ENCODE results near the gene ZDHHC17.

ZDHHC17 gene

DNA sequence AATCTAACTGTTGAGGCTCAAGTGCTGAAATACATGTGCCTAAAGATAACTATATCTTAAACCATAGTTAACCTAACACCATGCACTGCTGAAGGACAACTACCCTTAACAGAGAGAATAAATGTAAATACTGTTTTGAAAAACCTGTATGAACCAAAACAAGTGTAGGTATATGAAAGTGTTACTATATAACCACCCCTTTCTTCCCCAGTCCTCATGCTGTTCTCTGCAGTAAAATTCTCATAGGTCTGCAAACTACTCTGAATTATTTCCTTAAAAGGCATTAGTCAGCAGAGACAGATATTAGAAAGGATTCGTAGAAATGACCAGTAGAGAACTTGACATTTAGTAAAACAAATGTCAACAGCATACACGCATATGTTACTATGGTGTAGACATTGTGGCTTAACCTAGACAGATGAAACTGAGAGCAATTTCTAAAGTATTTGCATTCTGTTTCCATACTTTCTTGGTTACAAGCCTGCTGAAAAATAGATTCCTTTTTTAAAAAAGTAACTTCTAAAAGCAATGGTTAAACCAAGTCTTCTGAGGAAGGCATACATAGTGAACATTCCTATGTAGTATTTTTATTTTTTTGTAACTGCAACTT is 101.0 kb downstream of the ZDHHC17 start:
- TF ChIP-seq EP300 (IDR thresholded peaks at IDR 0.05; ENCODE audit: borderline replicate concordance): no peak
- TF ChIP-seq NFIC (IDR thresholded peaks at IDR 0.05): no peak
- TF ChIP-seq EGR1 (IDR thresholded peaks at IDR 0.05): no peak
- TF ChIP-seq TCF12 (IDR thresholded peaks at IDR 0.05; ENCODE audit: low read depth): no peak
- TF ChIP-seq, protein P1, sequence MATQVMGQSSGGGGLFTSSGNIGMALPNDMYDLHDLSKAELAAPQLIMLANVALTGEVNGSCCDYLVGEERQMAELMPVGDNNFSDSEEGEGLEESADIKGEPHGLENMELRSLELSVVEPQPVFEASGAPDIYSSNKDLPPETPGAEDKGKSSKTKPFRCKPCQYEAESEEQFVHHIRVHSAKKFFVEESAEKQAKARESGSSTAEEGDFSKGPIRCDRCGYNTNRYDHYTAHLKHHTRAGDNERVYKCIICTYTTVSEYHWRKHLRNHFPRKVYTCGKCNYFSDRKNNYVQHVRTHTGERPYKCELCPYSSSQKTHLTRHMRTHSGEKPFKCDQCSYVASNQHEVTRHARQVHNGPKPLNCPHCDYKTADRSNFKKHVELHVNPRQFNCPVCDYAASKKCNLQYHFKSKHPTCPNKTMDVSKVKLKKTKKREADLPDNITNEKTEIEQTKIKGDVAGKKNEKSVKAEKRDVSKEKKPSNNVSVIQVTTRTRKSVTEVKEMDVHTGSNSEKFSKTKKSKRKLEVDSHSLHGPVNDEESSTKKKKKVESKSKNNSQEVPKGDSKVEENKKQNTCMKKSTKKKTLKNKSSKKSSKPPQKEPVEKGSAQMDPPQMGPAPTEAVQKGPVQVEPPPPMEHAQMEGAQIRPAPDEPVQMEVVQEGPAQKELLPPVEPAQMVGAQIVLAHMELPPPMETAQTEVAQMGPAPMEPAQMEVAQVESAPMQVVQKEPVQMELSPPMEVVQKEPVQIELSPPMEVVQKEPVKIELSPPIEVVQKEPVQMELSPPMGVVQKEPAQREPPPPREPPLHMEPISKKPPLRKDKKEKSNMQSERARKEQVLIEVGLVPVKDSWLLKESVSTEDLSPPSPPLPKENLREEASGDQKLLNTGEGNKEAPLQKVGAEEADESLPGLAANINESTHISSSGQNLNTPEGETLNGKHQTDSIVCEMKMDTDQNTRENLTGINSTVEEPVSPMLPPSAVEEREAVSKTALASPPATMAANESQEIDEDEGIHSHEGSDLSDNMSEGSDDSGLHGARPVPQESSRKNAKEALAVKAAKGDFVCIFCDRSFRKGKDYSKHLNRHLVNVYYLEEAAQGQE (IDR thresholded peaks at IDR 0.05; ENCODE audit: low read depth): no peak
- TF ChIP-seq, protein P2, sequence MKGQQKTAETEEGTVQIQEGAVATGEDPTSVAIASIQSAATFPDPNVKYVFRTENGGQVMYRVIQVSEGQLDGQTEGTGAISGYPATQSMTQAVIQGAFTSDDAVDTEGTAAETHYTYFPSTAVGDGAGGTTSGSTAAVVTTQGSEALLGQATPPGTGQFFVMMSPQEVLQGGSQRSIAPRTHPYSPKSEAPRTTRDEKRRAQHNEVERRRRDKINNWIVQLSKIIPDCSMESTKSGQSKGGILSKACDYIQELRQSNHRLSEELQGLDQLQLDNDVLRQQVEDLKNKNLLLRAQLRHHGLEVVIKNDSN (IDR thresholded peaks at IDR 0.05): no peak
- TF ChIP-seq TEAD4 (IDR thresholded peaks at IDR 0.05): no peak
- TF ChIP-seq FOXM1 (IDR thresholded peaks at IDR 0.05; ENCODE audit: borderline replicate concordance, low read depth): no peak
- no peak for TF ChIP-seq YY1 (IDR thresholded peaks at IDR 0.05; ENCODE audit: low read depth)
- no peak for TF ChIP-seq CEBPB (IDR thresholded peaks at IDR 0.05)
- no peak for TF ChIP-seq RAD21 (IDR thresholded peaks at IDR 0.05; ENCODE audit: low read depth)
- no peak for TF ChIP-seq TAF1 (IDR thresholded peaks at IDR 0.05; ENCODE audit: low read depth)
- TF ChIP-seq, protein P3, sequence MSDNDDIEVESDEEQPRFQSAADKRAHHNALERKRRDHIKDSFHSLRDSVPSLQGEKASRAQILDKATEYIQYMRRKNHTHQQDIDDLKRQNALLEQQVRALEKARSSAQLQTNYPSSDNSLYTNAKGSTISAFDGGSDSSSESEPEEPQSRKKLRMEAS (IDR thresholded peaks at IDR 0.05): no peak

DNA sequence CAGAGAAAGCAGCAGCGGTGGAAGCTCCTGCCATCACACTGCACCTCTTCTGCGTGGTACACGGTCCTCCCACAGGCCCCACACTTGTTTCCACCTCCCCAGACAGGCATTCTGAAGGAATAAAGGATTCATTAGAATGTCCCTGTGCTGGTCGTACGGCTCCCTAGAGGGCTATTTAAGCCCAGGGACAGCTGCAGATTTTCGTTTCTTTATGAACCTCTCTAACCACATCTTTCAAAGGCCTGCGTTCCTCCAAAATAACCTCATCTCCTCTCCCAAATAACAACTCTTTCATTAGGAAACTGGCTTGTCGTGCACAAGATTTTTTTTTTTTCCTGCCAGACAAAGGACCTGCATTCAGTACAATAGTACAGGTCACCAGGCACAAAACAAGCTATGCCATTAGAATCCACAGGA is 102.2 kb downstream of the ZDHHC17 start:
- TF ChIP-seq TEAD4 (IDR thresholded peaks at IDR 0.05) (no peak), RAD21 (IDR thresholded peaks at IDR 0.05; ENCODE audit: low read depth) (no peak), CEBPB (IDR thresholded peaks at IDR 0.05) (no peak), ZBTB7A (IDR thresholded peaks at IDR 0.05; ENCODE audit: low read depth) (no peak), EP300 (IDR thresholded peaks at IDR 0.05; ENCODE audit: borderline replicate concordance) (no peak), EGR1 (IDR thresholded peaks at IDR 0.05) (no peak), TAF1 (IDR thresholded peaks at IDR 0.05; ENCODE audit: low read depth) (no peak), TCF12 (IDR thresholded peaks at IDR 0.05; ENCODE audit: low read depth) (no peak), NFIC (IDR thresholded peaks at IDR 0.05) (no peak), CREB1 (IDR thresholded peaks at IDR 0.05; ENCODE audit: low read depth) (no peak), YY1 (IDR thresholded peaks at IDR 0.05; ENCODE audit: low read depth) (no peak), FOXM1 (IDR thresholded peaks at IDR 0.05; ENCODE audit: borderline replicate concordance, low read depth) (no peak)
- TF ChIP-seq, protein P2 (IDR thresholded peaks at IDR 0.05): no peak
- TF ChIP-seq, protein P1 (IDR thresholded peaks at IDR 0.05; ENCODE audit: low read depth): no peak
- TF ChIP-seq, protein P3 (IDR thresholded peaks at IDR 0.05): no peak

DNA sequence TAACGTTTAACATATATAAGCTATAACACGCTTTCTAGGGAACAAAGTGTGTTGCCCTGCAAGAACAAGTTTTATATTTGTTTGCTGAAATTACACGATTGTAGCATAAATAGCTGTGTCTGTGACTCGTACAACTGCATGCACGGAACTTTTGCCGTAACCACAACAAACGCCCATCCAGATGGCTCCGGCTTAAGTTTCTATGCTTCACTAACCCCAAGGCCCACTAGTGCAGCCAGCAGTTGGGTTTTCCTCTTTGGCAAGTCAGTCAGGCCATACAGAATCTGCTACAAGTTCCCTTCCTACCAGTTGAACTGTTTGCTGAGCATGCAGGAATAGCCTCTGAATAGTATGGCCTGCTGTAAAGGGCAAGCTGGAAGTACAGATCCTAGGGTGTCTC is 102.8 kb downstream of the ZDHHC17 start:
- TF ChIP-seq TCF12 (IDR thresholded peaks at IDR 0.05; ENCODE audit: low read depth): no peak
- TF ChIP-seq, protein P1 (IDR thresholded peaks at IDR 0.05; ENCODE audit: low read depth): no peak
- no peak for TF ChIP-seq YY1 (IDR thresholded peaks at IDR 0.05; ENCODE audit: low read depth)
- no peak for TF ChIP-seq TEAD4 (IDR thresholded peaks at IDR 0.05)
- no peak for TF ChIP-seq FOXM1 (IDR thresholded peaks at IDR 0.05; ENCODE audit: borderline replicate concordance, low read depth)
- TF ChIP-seq EGR1 (IDR thresholded peaks at IDR 0.05): no peak
- TF ChIP-seq RAD21 (IDR thresholded peaks at IDR 0.05; ENCODE audit: low read depth): no peak
- TF ChIP-seq ZBTB7A (IDR thresholded peaks at IDR 0.05; ENCODE audit: low read depth): no peak
- no peak for TF ChIP-seq CREB1 (IDR thresholded peaks at IDR 0.05; ENCODE audit: low read depth)
- TF ChIP-seq EP300 (IDR thresholded peaks at IDR 0.05; ENCODE audit: borderline replicate concordance): no peak
- no peak for TF ChIP-seq CEBPB (IDR thresholded peaks at IDR 0.05)
- TF ChIP-seq, protein P2 (IDR thresholded peaks at IDR 0.05): no peak

DNA sequence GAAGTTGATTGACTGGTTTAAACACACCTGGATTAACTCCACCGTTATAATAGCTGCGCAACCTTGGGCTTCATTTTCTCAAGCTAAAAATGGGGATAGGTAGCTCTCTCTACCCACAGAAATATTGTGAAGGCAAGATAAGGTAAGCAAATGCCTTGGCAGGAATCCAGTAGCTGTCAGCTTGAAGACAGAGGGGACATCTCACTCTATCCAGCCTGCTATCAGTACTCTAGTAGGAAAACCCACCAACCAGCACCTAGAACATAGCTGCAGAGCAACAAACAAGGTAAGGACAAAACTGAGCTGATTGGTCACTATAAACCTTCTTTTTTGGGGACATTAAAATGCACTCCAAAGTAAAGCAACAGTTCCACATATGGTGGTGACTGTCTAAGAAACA is 107.2 kb downstream of the ZDHHC17 start:
- TF ChIP-seq EP300 (IDR thresholded peaks at IDR 0.05; ENCODE audit: borderline replicate concordance) (no peak), ZBTB7A (IDR thresholded peaks at IDR 0.05; ENCODE audit: low read depth) (no peak)

All from Ishikawa (cell line).